ENCODE data around the gene HPS4.
"Not testable (repeated sequence)": the region's sequence is repeated elsewhere in the genome, so short reads cannot be mapped to it uniquely, and the experiment has no call there.

Gene HPS4

GRCh38 chr22:26438776-26439175, 44.8 kb downstream of the HPS4 start:
- DNase-seq: not testable (repeated sequence)

DNA sequence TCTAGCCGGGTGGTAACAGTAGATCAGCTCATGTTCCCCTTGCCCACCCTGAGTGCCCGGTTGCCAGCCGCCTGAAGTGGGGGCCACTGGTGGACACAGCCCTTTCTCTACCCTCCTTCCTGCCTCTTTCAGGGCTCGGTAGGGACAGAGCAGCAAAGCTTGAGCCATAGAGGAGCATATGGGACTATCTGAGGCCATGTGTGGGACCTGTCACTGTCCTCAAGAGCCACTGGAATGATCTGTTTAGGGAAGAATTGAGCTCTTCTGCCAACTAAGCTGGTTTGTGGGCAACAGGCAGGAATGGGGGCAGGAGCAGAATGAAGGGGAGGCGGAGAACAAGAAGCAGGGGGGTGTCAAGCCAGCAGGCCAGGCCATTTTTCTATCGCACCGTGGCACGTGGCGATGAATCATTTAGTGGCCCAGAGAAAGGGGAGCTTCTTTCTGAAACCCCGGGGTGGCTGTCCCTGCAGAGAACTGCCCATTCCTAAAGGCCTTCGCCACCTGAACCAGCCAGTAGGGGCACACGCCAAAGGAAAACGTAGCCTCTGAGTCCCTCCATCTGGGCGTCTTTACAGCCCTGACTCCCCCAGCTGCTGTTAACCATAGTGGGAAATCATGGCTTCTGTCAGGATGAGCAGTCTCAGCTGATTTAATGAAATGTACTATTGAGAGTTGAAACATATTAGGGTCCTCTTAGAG, 45.7 kb downstream of the HPS4 start:
- no peak for DNase-seq

- DNase-seq: no peak
These were observed 46.6 kb downstream of the HPS4 start for GRCh38 chr22:26436903-26437515.

DNA sequence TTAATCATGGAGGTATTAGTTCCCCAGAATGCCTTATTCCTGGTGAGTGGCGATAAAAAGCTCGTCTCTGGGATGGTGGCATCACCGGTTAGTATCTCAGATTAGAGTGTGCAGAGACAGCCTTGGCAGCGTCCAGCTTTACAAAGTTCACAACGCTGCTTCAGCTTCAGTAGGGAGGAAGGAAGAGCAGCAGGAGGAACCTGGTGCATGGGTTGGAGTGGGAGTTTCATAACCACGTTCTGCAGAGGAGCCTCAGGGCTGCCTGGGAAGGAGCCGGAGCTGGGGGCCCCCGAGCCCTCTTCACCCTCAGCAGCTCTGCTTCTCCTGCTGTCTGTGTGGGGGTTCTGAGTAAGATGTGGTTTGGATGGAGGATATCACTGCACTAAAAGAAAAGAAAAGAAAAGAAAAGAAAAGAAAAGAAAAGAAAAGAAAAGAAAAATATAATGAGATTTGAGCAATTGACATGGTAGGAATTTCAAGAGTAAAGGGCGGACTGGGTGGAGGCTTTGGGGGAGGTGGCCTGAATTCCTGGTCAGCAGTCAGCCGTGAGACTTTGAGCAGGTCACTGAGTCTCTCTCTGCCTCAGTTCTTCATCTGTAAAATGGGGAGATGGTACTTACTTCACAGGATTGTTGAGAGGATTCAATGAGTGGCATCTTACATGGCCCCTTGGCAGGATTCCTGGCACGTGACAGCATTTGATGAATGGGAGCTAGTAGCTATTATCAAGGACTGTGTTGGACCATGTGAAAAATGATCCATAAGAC, 48.1 kb downstream of the HPS4 start:
- no peak for DNase-seq

- DNase-seq: no peak
These were observed 49.8 kb downstream of the HPS4 start for GRCh38 chr22:26433805-26434204.

GRCh38 chr22:26432619-26433311, 50.8 kb downstream of the HPS4 start:
- DNase-seq: no peak

- no peak for DNase-seq
These were observed 52.2 kb downstream of the HPS4 start for GRCh38 chr22:26431261-26431995.

- no peak for DNase-seq
These were observed 53.0 kb downstream of the HPS4 start for GRCh38 chr22:26430600-26430999.

DNA sequence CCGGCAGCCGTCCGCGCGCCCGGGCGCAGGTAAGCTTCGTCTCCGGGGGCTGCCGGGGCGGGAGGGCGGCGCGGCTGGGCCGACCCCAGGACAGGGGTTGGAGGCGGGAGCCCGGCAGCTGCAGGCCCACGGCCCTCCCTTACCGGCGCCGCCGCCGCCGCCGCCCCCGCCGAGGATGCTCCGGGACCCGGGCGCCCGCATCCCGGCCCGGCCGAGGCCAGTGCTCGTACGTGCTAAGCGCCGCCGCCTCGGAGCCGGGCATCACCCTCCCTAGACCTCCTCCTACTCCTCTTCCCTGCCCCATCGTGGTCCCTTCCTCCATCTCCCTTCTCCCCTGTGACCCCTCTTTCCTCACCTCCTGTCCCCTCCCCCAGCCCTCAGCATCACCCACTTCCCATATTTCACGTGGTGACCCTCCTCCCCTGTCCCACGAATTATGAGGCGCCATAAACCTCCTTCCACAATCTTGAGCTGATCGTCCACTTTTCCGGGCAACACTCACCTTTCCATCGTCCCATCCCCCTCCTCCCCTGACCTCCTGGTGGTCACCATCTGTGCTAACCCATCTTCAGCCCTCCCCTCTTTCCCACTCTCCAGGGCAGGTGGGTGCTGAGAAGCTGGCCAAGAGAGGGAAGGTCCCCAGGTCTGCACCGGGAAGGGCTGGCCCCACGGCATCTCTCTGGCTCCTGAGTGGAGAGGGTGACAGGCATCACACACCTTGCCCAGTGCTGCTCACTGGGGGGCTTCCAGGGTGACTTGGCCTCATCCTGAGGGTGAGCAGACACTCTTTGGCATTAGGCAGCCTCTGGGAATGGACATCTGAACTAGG, 53.9 kb downstream of the HPS4 start:
- DNase-seq: no peak

DNA sequence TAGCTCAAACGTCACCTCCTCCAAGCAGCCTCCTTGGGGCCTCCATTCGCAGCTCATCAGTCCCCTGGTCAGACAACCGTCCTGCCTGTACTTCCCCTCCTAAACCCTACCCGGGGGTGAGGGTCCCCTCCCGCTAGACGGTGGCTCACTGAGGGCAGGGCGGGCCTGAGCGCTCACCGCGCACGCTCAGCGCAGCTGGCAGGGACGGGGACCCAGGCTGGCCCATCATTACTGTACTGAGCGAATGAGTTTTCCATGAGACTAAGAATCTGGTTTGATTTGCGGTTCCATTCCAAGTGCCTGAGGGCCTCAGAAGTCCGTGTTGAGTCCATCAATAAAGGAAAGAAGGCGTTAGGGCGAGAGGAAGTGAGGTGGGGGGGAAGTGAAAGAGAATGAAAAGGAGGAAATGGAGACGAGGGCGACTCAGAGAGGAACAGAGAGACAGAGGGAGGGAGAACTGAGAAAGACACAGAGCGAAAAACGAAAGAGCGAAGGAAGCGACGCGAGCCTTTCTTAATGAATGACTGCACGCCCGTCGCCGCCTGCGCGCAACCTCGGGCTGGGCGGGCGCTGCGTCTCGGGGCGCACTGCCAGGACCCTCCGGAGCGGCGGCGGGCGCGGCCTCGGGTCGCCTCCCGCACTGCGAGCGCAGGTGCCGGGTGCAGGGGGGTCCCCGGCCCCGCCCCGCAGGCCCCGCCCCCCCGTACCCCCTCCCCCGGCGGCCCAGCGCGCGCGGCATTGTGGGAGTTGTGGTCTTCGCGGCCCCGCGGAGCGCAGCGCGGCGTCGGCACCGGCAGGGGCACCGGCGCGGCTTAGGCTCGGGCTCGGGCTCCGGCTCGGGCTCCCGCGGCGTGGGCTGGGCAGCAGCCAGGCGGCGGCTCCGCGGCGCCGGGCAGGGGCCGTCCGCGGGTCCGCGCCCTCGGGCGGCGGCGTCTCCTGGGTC, 54.8 kb downstream of the HPS4 start, which contains the start of gene ASPHD2:
TSS of gene ASPHD2 (plus strand) at position 746 of the 943 bp plus-strand sequence. CDS start 4,356 bp downstream, outside the sequence.
- DNase-seq: peak; percentile 68

GRCh38 chr22:26426924-26427323, 56.7 kb downstream of the HPS4 start:
- DNase-seq: no peak

DNA sequence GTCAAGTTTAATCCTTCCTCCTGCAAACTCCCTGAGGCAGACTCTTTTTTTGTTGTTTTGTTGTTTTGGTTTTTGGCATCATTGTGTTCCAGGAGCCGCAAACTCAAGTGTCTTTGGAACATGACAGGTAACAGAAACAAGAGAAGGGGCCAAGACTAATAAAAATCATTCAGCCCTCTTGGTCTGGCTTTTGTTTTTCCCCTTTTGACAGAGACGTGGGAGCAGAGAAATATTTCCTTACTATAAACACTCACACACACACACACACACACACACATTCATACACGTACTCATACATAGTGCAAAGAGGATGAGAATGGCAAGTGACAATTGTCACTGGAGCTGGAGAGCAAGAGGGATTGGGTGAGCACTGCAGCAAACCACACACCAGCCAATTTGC, 65.0 kb downstream of the HPS4 start:
- DNase-seq: no peak

- no peak for DNase-seq
These were observed 66.2 kb downstream of the HPS4 start for GRCh38 chr22:26417406-26417805.

GRCh38 chr22:26416670-26417276, 66.8 kb downstream of the HPS4 start:
- DNase-seq: no peak

- no peak for DNase-seq
These were observed 67.3 kb downstream of the HPS4 start for GRCh38 chr22:26416256-26416655.

- DNase-seq: no peak
These were observed 69.2 kb downstream of the HPS4 start for GRCh38 chr22:26414347-26414746.

- no peak for DNase-seq
These were observed 73.2 kb downstream of the HPS4 start for GRCh38 chr22:26410386-26410785.

DNA sequence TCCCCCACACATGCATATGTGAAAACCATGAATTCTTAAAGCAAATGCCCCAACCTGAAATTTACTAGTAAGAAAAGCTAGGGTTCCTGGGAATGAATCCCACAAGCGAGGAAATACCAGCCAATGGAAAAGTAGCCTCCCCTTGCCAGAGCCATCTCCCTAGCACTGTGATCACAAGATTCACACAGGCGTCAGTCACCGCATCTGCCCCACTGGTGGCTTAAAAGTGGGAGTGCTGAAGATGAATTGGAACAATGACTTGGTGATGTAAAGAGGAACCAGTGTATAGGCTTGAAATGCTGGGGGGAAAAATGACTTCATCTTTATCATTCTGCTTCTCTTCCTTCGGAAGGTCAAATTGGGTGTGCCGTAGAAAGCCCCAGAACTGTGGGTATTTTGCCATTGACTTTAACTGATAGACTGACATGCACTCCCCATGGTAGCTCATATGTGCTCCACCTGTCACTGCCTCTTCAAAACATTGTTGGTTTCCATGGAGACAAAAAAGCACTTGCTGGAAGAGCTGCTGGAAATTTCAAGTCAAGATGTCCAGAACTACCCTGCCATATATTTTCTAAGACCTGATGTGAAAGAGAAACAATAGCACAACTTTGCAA, 73.8 kb downstream of the HPS4 start:
- DNase-seq: no peak

- DNase-seq: not testable (repeated sequence)
These were observed 74.9 kb downstream of the HPS4 start for GRCh38 chr22:26408562-26409220.
